A549 (cell line): ENCODE data around the gene ABCB8. TPM values are rescaled to one million over a fixed set of nuclear protein-coding genes. Genes with fewer than 3 reads are reported as not detected.

ENCODE experiments used
- ATAC-seq, 2 experiments: fragments of 200-7000 bp in 1 of 2; fragments of >200 bp in 1 of 2; cut with Nextera tagmentation in 1 of 2; cut with Tn5 transposase in 1 of 2; 3 replicates each; pipeline versions ENCODE4 v1.8.0 to v1.9.1; 2018 to 2020; ENCODE audit warnings: mild to moderate bottlenecking in 1 of 2, moderate library complexity in 1 of 2
- CTCF ChIA-PET: fragments of 300-600 bp; sonication (Branson Sonifier 250); formaldehyde crosslinking; extraction: SDS; loops from one replicate; lab custom pipeline; 2021; ENCODE audit warnings: antibody characterized with exemption, inconsistent platforms; lab: Yijun Ruan, JAX
- POLR2A ChIA-PET: fragments of 350-600 bp; formaldehyde crosslinking; extraction: SDS; loops from one replicate; lab custom pipeline; 2021; ENCODE audit warnings: antibody characterized with exemption, inconsistent platforms; lab: Yijun Ruan, JAX
- DNase-seq, 2 experiments: peaks; one replicate each; pipeline versions ENCODE4 v3.0.0 to v3.0.0-alpha.2; 2011 to 2016; ENCODE audit warnings: low read depth in 1 of 2, low spot score in 1 of 2
- FAIRE-seq: peaks from 2 replicates; lab custom pipeline; 2011; peaks lifted over from hg19 to GRCh38; lab: Jason Lieb, UNC
- H3K27ac ChIP-seq, 2 experiments: fragments of >200 bp; sonication (Bioruptor Twin); formaldehyde crosslinking; 3 replicates each; pipeline ENCODE4 v1.5.1; 2016 to 2017
- H3K4me1 ChIP-seq: fragments of >200 bp; sonication (Bioruptor Twin); formaldehyde crosslinking; 3 replicates; pipeline ENCODE4 v1.6.1; 2016
- H3K4me2 ChIP-seq: fragments of >200 bp; sonication (Bioruptor Twin); formaldehyde crosslinking; 3 replicates; pipeline ENCODE4 v1.6.1; 2016
- H3K4me3 ChIP-seq: fragments of >200 bp; sonication (Bioruptor Twin); formaldehyde crosslinking; 3 replicates; pipeline ENCODE4 v1.5.1; 2016
- H3K9me3 ChIP-seq: fragments of >200 bp; sonication (Bioruptor Twin); formaldehyde crosslinking; 3 replicates; pipeline ENCODE4 v1.6.1; 2016
- ATOH8 ChIP-seq: fragments of 250-450 bp; sonication (Bioruptor Pico); IDR thresholded peaks from 2 replicates; pipeline ENCODE4 v1.5.0; 2020; ENCODE audit warnings: low read depth, mild to moderate bottlenecking, moderate library complexity
- BCL3 ChIP-seq: fragments of >200 bp; sonication (Bioruptor Twin); formaldehyde crosslinking; IDR thresholded peaks from 3 replicates; pipeline ENCODE4 v1.6.1; 2016
- CEBPB ChIP-seq, 2 experiments: fragments of >200 bp in 1 of 2; sonication (Bioruptor Twin) in 1 of 2; formaldehyde crosslinking in 1 of 2; IDR thresholded peaks; 2 replicates each; pipeline ENCODE4 v1.6.1; 2012 to 2016
- CTCF ChIP-seq: fragments of >200 bp; sonication (Bioruptor Twin); formaldehyde crosslinking; IDR thresholded peaks from 3 replicates; pipeline ENCODE4 v1.5.1; 2016
- E2F6 ChIP-seq: IDR thresholded peaks from 2 replicates; pipeline ENCODE4 v1.6.1; 2012; ENCODE audit warnings: low read depth, borderline replicate concordance
- ESRRA ChIP-seq: fragments of 150-350 bp; IDR thresholded peaks from 2 replicates; pipeline ENCODE4 v1.6.1; 2014; ENCODE audit warnings: mild to moderate bottlenecking, low read length, borderline replicate concordance
- FOXS1 ChIP-seq: fragments of 250-450 bp; sonication (Bioruptor Pico); IDR thresholded peaks from 2 replicates; pipeline ENCODE4 v1.5.0; 2020; ENCODE audit warnings: mild to moderate bottlenecking, moderate library complexity
- GATA3 ChIP-seq: IDR thresholded peaks from 2 replicates; pipeline ENCODE4 v1.6.1; 2012; ENCODE audit warnings: borderline replicate concordance
- HDAC2 ChIP-seq: fragments of 200-600 bp; sonication (generic); IDR thresholded peaks from 2 replicates; pipeline ENCODE4 v1.6.1; 2016
- HMGXB4 ChIP-seq: fragments of 250-450 bp; sonication (Bioruptor Pico); IDR thresholded peaks from 2 replicates; pipeline ENCODE4 v1.5.0; 2021; ENCODE audit warnings: mild to moderate bottlenecking, moderate library complexity, borderline replicate concordance
- HOXB13 ChIP-seq: fragments of 250-450 bp; sonication (Bioruptor Pico); IDR thresholded peaks from 2 replicates; pipeline ENCODE4 v1.5.0; 2020; ENCODE audit warnings: low read depth, mild to moderate bottlenecking, moderate library complexity
- JUN ChIP-seq, 2 experiments: fragments of >200 bp; sonication (Bioruptor Twin); formaldehyde crosslinking; IDR thresholded peaks; 2 replicates in 1 of 2; 3 replicates in 1 of 2; pipeline ENCODE4 v1.6.1; 2016 to 2017
- JUNB ChIP-seq: fragments of >200 bp; sonication (Bioruptor Twin); formaldehyde crosslinking; IDR thresholded peaks from 2 replicates; pipeline ENCODE4 v1.6.1; 2016
- KDM5A ChIP-seq: fragments of 200-600 bp; sonication (generic); IDR thresholded peaks from 2 replicates; pipeline ENCODE4 v1.6.1; 2016; ENCODE audit warnings: antibody characterized with exemption, mild to moderate bottlenecking
- MAFK ChIP-seq: fragments of 450-650 bp; IDR thresholded peaks from 2 replicates; pipeline ENCODE4 v1.6.1; 2014; ENCODE audit not compliant: partially characterized antibody
- MAX ChIP-seq: IDR thresholded peaks from 2 replicates; pipeline ENCODE4 v1.6.1; 2012
- PBX3 ChIP-seq: IDR thresholded peaks from 2 replicates; pipeline ENCODE4 v1.6.1; 2012
- POLR2A ChIP-seq: IDR thresholded peaks from 2 replicates; pipeline ENCODE4 v1.6.1; 2012; ENCODE audit warnings: mild to moderate bottlenecking, low read length
- RFX5 ChIP-seq: fragments of 450-650 bp; IDR thresholded peaks from 2 replicates; pipeline ENCODE4 v1.7.1; 2014; ENCODE audit warnings: antibody characterized with exemption, mild to moderate bottlenecking, moderate library complexity
- ZC3H11A ChIP-seq: fragments of 450-650 bp; IDR thresholded peaks from 2 replicates; pipeline ENCODE4 v1.6.1; 2014; ENCODE audit warnings: antibody characterized with exemption, mild to moderate bottlenecking
- ZNF302 ChIP-seq: fragments of 250-450 bp; sonication (Bioruptor Pico); IDR thresholded peaks from 2 replicates; pipeline ENCODE4 v1.9.0; 2021; ENCODE audit warnings: inconsistent platforms, mild to moderate bottlenecking, moderate library complexity
- ZSCAN20 ChIP-seq: fragments of 250-450 bp; sonication (Bioruptor Pico); IDR thresholded peaks from 2 replicates; pipeline ENCODE4 v1.8.0; 2022; ENCODE audit warnings: mild to moderate bottlenecking, moderate library complexity
- WGBS: methylation state at CpG from one replicate; pipeline ENCODE4 v1.1.6; 2017; ENCODE audit errors: missing lambda C conversion rate; 5-methylcytosine and 5-hydroxymethylcytosine counted together
- polyA plus RNA-seq, 4 experiments: library from polyadenylated mRNA; depleted of rRNA in 3 of 4; stranded (reverse); fragments of >200 nt; fragmentation: RNase III in 1 of 4; extraction: RNeasy Plus Mini Kit Qiagen cat#74134 plus additional on column Dnase treatment in 1 of 4; gene quantifications; 2 replicates in 3 of 4; 3 replicates in 1 of 4; pipeline ENCODE4 v1.2.3, GENCODE V29; 2011 to 2017

The ABCB8 gene
- polyA plus RNA-seq, 2 of the 4 experiments (the other 2 are of a cell fraction) = 19.6 to 41.1 TPM

- ChIA-PET CTCF (interaction anchor here (0.8 to 27.1 kb wide), 7 partner anchors 8 to 29 kb away, joined by 3 to 412 read pairs (median 5); partner anchors contain the start of gene AGAP3), POLR2A (interaction anchor here (3.7 kb wide), 1 partner anchor 15 kb away, joined by 20 read pairs; no protein-coding TSS in a partner anchor)
- TF ChIP-seq E2F6 (no peak), CTCF (no peak), JUNB (no peak), HDAC2 (no peak), RFX5 (no peak), POLR2A (0 out of 2 replicates have a peak, but pooled peaks have one; percentile 15), FOXS1 (no peak), KDM5A (no peak), GATA3 (0 out of 2 replicates have a peak, but pooled peaks have one; percentile 9), ZSCAN20 (CRISPR knock-in tag) (no peak), JUN (IDR thresholded peaks at IDR 0.05) (no peak), ATOH8 (no peak), CEBPB (IDR thresholded peaks at IDR 0.05) (no peak), HOXB13 (CRISPR knock-in tag) (no peak), HMGXB4 (CRISPR knock-in tag) (no peak), BCL3 (no peak), ZC3H11A (no peak), ESRRA (no peak)
- no peaks in the 10 kb centered on the region for H3K9me3 ChIP-seq
- ATAC-seq (no peak), DNase-seq (no peak), FAIRE-seq (no peak)
- no peak overlapping the region for H3K4me3 ChIP-seq
- H3K4me1 ChIP-seq = peaks cover 50% of the 10 kb centered on the region
- H3K4me2 ChIP-seq = no peak overlapping the region
- 68% methylated on average over 10 of the region's 10 CpGs for WGBS
- no peak overlapping the region for H3K27ac ChIP-seq
These were observed 49.5 kb downstream of the ABCB8 start for GRCh38 chr7:151077705-151078232.

GRCh38 chr7:151078233-151079040 is 50.2 kb downstream of the ABCB8 start:
- 78% methylated on average over 22 of the region's 22 CpGs for WGBS
- 0 out of 2 replicates have a peak, but pooled peaks have one; percentile 28 for TF ChIP-seq MAX
- TF ChIP-seq MAFK = no peak
- TF ChIP-seq ZNF302 (CRISPR knock-in tag) = no peak
- 0 out of 2 replicates have a peak, but pooled peaks have one; percentile 5 for TF ChIP-seq PBX3
- no peak for TF ChIP-seq FOXS1
- ChIA-PET CTCF (interaction anchor here (0.7 to 27.1 kb wide), 5 partner anchors 9 to 50 kb away, joined by 4 to 412 read pairs (median 21); partner anchors contain the start of gene ABCB8), POLR2A (interaction anchor here (3.7 kb wide), 1 partner anchor 16 kb away, joined by 20 read pairs; no protein-coding TSS in a partner anchor)
- ATAC-seq (no peak), FAIRE-seq (no peak), DNase-seq (no peak)
- no peak overlapping the region for H3K4me3 ChIP-seq
- peak overlapping the region; percentile 95; the same call in 1 of the 3 replicates for H3K4me2 ChIP-seq
- peaks cover 50% of the 10 kb centered on the region for H3K4me1 ChIP-seq
- H3K27ac ChIP-seq = no peak overlapping the region; a peak in 1 of 6 replicates
- no peaks in the 10 kb centered on the region for H3K9me3 ChIP-seq
